OCI-LY1 (cell line): ENCODE measurements around the gene PEX7.

ENCODE experiments used
- CTCF ChIP-seq: fragments of 200-600 bp; sonication (generic), shearing (Covaris generic); IDR thresholded peaks from 2 replicates; pipeline ENCODE4 v1.5.1; 2017; ENCODE audit warnings: mild to moderate bottlenecking, antibody characterized with exemption, low read length, moderate library complexity, mixed read lengths
- EZH2 ChIP-seq: fragments of 200-600 bp; sonication (generic), shearing (Covaris generic); IDR thresholded peaks from 2 replicates; pipeline ENCODE4 v1.8.0; 2017; ENCODE audit warnings: borderline replicate concordance, mixed run types, mild to moderate bottlenecking, antibody characterized with exemption, low read length, moderate library complexity, mixed read lengths

DNA sequence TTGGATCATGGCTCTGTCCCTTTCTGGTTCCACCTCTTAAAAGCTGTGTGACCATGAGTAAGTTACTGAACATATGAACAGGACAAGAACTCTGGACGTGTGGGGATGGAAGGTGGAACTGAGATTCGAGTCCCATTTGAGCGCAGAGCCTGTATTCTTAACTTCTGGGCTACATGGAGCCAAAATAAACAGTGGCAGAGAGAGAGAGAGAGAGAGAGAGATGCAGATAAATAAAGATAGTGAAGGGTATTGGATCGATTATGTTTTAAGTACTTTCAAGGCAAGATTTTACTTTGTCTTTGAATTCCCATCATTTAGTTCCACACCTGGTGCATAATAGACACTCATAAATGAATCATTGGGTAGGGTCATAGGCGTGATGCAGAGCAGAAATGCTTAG is 139.5 kb downstream of the PEX7 start:
- TF ChIP-seq CTCF = no peak
- TF ChIP-seq EZH2 = no peak
